Stimulated activated naive B cell treated with anti-CD40 and anti-IgM and Interleukin-4, amounts not matched to agents 10 μg/mL and 1 μg/mL and 100 μg/mL, for 72 hours (primary cell): ENCODE measurements around the gene SIL1.

Source experiments
- ATAC-seq, 2 donors: fragments of 150-1000 bp; cut with Tn5 transposase; replicated peaks; 2 replicates each; pipeline ENCODE4 v1.10.0; 2021; ENCODE audit warnings: moderate library complexity in 1 of 2
- DNase-seq: peaks from one replicate; pipeline ENCODE4 v3.0.0; 2021
- H3K27ac Mint-ChIP-seq: one replicate; pipeline ENCODE4 v1.8.0; 2022; ENCODE audit warnings: mild to moderate bottlenecking, mixed read lengths
- H3K27me3 Mint-ChIP-seq, 2 donors: one replicate each; pipeline ENCODE4 v1.8.0; 2022; ENCODE audit warnings: mixed read lengths in 2 of 2
- H3K36me3 Mint-ChIP-seq, 2 donors: one replicate each; pipeline ENCODE4 v1.8.0; 2022; ENCODE audit warnings: mixed read lengths in 2 of 2, mild to moderate bottlenecking in 1 of 2
- H3K4me1 Mint-ChIP-seq, 2 donors: one replicate each; pipeline ENCODE4 v1.8.0; 2022; ENCODE audit warnings: mixed read lengths in 2 of 2, mild to moderate bottlenecking in 1 of 2
- H3K4me3 Mint-ChIP-seq, 2 donors: one replicate each; pipeline ENCODE4 v1.8.0; 2022; ENCODE audit warnings: mild to moderate bottlenecking in 2 of 2, mixed read lengths in 2 of 2, moderate library complexity in 1 of 2
- H3K9me3 Mint-ChIP-seq, 2 donors: one replicate each; pipeline ENCODE4 v1.8.0; 2022; ENCODE audit warnings: mixed read lengths in 2 of 2, mild to moderate bottlenecking in 1 of 2

The SIL1 gene

GRCh38 chr5:138898299-138898698 lies 299.9 kb downstream of the SIL1 start:
- Mint-ChIP-seq H3K9me3 (peaks cover 0 to 4% of the 10 kb centered on the region in 2 donors), H3K27ac (no peak overlapping the region), H3K27me3 (no peaks in the 10 kb centered on the region), H3K36me3 (peaks cover 53 to 71% of the 10 kb centered on the region in 2 donors), H3K4me1 (peaks cover 15 to 43% of the 10 kb centered on the region in 2 donors), H3K4me3 (peak overlapping the region; percentile 14 to 16)
- ATAC-seq (peak; percentile 78 to 85), DNase-seq (no peak)
